ENCODE results near the gene PAXIP1.
"Not testable (repeated sequence)": the region's sequence is repeated elsewhere in the genome, so short reads cannot be mapped to it uniquely, and the experiment has no call there.

Gene PAXIP1

GRCh38 chr7:154946166-154946565 is 56.8 kb downstream of the PAXIP1 start:
- DNase-seq (ENCODE audit: low read depth, low spot score): no peak

- no peak for DNase-seq (ENCODE audit: low read depth, low spot score)
Measured at GRCh38 chr7:154943906-154944305, 59.0 kb downstream of the PAXIP1 start.

GRCh38 chr7:154942691-154943090 is 60.2 kb downstream of the PAXIP1 start:
- DNase-seq (ENCODE audit: low read depth, low spot score): no peak

- no peak for DNase-seq (ENCODE audit: low read depth, low spot score)
Measured at GRCh38 chr7:154937837-154938236, 65.1 kb downstream of the PAXIP1 start.

- not testable (repeated sequence) for DNase-seq (ENCODE audit: low read depth, low spot score)
Measured at GRCh38 chr7:154934353-154934952, 68.5 kb downstream of the PAXIP1 start.

GRCh38 chr7:154931906-154932305 is 71.0 kb downstream of the PAXIP1 start:
- DNase-seq (ENCODE audit: low read depth, low spot score): no peak

GRCh38 chr7:154929006-154929726 is 73.8 kb downstream of the PAXIP1 start:
- DNase-seq (ENCODE audit: low read depth, low spot score): no peak

- DNase-seq (ENCODE audit: low read depth, low spot score): no peak
Measured at GRCh38 chr7:154928136-154929005, 74.6 kb downstream of the PAXIP1 start.

GRCh38 chr7:154927624-154928125 is 75.2 kb downstream of the PAXIP1 start:
- DNase-seq (ENCODE audit: low read depth, low spot score): peak; percentile 47

- DNase-seq (ENCODE audit: low read depth, low spot score): not testable (repeated sequence)
Measured at GRCh38 chr7:154922472-154922871, 80.5 kb downstream of the PAXIP1 start.

- no peak for DNase-seq (ENCODE audit: low read depth, low spot score)
Measured at GRCh38 chr7:154919344-154920225, 83.3 kb downstream of the PAXIP1 start.

- DNase-seq (ENCODE audit: low read depth, low spot score): no peak
Measured at GRCh38 chr7:154918741-154919140, 84.2 kb downstream of the PAXIP1 start.

GRCh38 chr7:154918266-154918665 is 84.7 kb downstream of the PAXIP1 start:
- DNase-seq (ENCODE audit: low read depth, low spot score): no peak

- no peak for DNase-seq (ENCODE audit: low read depth, low spot score)
Measured at GRCh38 chr7:154917808-154918160, 85.1 kb downstream of the PAXIP1 start.

GRCh38 chr7:154916856-154917807 is 85.8 kb downstream of the PAXIP1 start:
- no peak for DNase-seq (ENCODE audit: low read depth, low spot score)

GRCh38 chr7:154916381-154916780 is 86.5 kb downstream of the PAXIP1 start:
- DNase-seq (ENCODE audit: low read depth, low spot score): no peak

- DNase-seq (ENCODE audit: low read depth, low spot score): no peak
Measured at GRCh38 chr7:154915600-154915999, 87.3 kb downstream of the PAXIP1 start.

- DNase-seq (ENCODE audit: low read depth, low spot score): no peak
Measured at GRCh38 chr7:154914996-154915380, 87.9 kb downstream of the PAXIP1 start.

- no peak for DNase-seq (ENCODE audit: low read depth, low spot score)
Measured at GRCh38 chr7:154914308-154914995, 88.5 kb downstream of the PAXIP1 start.

All from iPS DF 19.7 (cell line).